Mesothelial cell of epicardium (in vitro differentiated cells): Measurements from ENCODE around the gene DNAJC8. TPM values are rescaled to one million over a fixed set of nuclear protein-coding genes. Genes with fewer than 3 reads are reported as not detected.

ENCODE experiments used
- DNase-seq, 2 experiments: peaks; one replicate each; pipeline ENCODE4 v3.0.0; 2021; ENCODE audit warnings: low spot score in 2 of 2; ENCODE audit not compliant: unreplicated experiment in 2 of 2
- H3K27ac Mint-ChIP-seq: 2 replicates; pipeline ENCODE4 v1.8.0; 2021; ENCODE audit warnings: mixed read lengths
- H3K27me3 Mint-ChIP-seq: 2 replicates; pipeline ENCODE4 v1.8.0; 2021; ENCODE audit warnings: low read depth, mixed read lengths
- H3K36me3 Mint-ChIP-seq: 2 replicates; pipeline ENCODE4 v1.8.0; 2021; ENCODE audit warnings: mixed read lengths
- H3K4me1 Mint-ChIP-seq: 2 replicates; pipeline ENCODE4 v1.8.0; 2021; ENCODE audit warnings: mixed read lengths
- H3K4me3 Mint-ChIP-seq: 2 replicates; pipeline ENCODE4 v1.8.0; 2021; ENCODE audit warnings: mild to moderate bottlenecking, moderate library complexity, mixed read lengths
- H3K9me3 Mint-ChIP-seq: 2 replicates; pipeline ENCODE4 v1.8.0; 2021; ENCODE audit warnings: mixed read lengths
- total RNA-seq: library from RNA; stranded (reverse); gene quantifications from 3 replicates; pipeline ENCODE4 v1.2.1, GENCODE V29; 2021
- TF ChIP-seq, protein P1 (sequence below): fragments of 200-600 bp; sonication (generic); IDR thresholded peaks from one replicate; pipeline ENCODE4 v1.5.0; 2021; ENCODE audit warnings: antibody characterized with exemption; ENCODE audit not compliant: unreplicated experiment

The DNAJC8 gene, protein sequence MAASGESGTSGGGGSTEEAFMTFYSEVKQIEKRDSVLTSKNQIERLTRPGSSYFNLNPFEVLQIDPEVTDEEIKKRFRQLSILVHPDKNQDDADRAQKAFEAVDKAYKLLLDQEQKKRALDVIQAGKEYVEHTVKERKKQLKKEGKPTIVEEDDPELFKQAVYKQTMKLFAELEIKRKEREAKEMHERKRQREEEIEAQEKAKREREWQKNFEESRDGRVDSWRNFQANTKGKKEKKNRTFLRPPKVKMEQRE
- 79.7 to 84.1 TPM (median 81.4 TPM) in 3 replicates for total RNA-seq

DNA sequence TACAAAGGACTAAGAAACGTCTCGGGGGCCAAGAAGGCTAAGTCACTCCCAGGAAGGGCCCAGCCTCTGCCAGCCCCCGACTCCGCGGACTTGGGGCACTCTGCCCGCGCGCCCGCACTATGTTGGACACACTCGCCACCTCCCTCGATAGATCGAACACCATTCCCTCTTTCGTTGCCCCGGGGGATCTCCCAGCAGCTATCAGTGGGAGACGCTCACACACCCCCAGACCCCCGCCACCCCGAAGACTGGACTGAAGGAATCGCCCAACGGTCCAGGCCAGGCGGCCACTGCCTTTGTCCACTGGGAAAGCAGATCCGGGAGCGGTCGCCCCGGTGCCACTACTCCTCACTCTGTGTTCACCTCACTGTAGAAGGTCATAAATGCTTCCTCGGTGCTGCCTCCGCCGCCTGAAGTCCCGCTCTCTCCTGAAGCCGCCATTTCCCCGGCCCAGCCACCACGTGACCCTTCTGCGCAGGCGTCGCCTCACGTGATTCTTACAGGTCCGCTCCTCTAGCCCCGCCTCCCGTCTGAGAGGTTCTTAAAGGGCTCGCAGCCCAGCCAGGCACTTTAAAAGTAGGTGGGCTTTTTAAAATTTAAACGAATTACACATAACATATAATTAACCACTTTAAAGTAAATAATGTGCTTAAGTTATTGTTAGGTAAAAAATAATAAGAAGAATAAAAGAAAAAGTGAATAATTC lies at the start of gene DNAJC8:
Gene DNAJC8, minus strand, starts transcription at position 472 of the 706 bp plus-strand sequence. Its CDS starts 31 bp downstream, at position 441.
- H3K4me3 Mint-ChIP-seq = peak within 1 kb of the TSS; percentile 99
- TF ChIP-seq, protein P1, sequence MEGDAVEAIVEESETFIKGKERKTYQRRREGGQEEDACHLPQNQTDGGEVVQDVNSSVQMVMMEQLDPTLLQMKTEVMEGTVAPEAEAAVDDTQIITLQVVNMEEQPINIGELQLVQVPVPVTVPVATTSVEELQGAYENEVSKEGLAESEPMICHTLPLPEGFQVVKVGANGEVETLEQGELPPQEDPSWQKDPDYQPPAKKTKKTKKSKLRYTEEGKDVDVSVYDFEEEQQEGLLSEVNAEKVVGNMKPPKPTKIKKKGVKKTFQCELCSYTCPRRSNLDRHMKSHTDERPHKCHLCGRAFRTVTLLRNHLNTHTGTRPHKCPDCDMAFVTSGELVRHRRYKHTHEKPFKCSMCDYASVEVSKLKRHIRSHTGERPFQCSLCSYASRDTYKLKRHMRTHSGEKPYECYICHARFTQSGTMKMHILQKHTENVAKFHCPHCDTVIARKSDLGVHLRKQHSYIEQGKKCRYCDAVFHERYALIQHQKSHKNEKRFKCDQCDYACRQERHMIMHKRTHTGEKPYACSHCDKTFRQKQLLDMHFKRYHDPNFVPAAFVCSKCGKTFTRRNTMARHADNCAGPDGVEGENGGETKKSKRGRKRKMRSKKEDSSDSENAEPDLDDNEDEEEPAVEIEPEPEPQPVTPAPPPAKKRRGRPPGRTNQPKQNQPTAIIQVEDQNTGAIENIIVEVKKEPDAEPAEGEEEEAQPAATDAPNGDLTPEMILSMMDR = no peak
- no peaks in the 10 kb centered on the region for H3K27me3 Mint-ChIP-seq
- H3K9me3 Mint-ChIP-seq = no peaks in the 10 kb centered on the region
- peaks cover 5% of the 10 kb centered on the region for H3K36me3 Mint-ChIP-seq
- peak within 1 kb of the TSS; percentile 100 for H3K27ac Mint-ChIP-seq
- H3K4me1 Mint-ChIP-seq = peaks cover 9% of the 10 kb centered on the region
- peak; percentile 93 to 94 for DNase-seq

DNA sequence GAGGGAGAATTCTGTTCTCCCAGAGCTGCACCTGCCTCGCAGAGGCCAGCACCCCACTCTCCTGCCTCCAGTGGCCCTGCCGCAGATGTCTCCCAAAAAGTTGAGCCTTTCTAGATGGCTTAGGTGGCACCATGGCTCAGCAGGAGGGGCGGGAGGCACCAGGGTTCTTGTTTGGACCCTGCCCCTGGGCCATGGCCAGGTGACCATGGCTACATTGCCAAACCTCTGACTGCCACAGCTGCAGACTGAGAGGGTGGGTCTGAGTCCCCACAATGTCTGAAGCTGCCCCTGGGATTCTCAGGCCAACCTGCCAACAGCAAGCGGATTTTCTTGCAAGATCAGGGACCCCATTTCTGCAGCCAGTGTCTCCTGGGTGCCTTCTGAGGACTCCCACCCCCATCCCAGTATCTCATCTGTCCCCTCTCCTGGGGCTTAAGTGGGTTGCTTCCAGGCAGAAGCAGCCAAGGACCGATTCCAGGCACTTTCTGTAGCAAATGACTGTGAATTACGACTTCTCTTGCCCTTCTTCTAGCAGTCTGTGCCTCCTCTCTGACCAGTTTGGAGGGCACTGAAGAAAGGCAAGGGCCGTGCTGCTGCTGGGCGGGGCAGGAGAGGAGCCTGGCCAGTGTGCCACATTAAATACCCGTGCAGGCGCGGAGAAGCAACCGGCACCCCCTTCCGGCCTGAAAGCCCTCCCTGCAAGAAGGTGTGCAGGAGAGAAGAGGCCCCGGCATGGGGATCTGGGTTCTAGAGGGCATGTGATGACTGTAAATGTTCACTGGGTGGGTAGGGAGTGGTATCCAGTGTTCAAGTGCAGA lies 49.0 kb upstream of the DNAJC8 start:
- TF ChIP-seq, protein P1 = no peak
- H3K36me3 Mint-ChIP-seq = peaks cover 17% of the 10 kb centered on the region
- no peaks in the 10 kb centered on the region for H3K4me1 Mint-ChIP-seq
- H3K27ac Mint-ChIP-seq = no peak overlapping the region
- H3K9me3 Mint-ChIP-seq = no peaks in the 10 kb centered on the region
- DNase-seq = no peak
- H3K27me3 Mint-ChIP-seq = no peaks in the 10 kb centered on the region
- H3K4me3 Mint-ChIP-seq = no peak overlapping the region

DNA sequence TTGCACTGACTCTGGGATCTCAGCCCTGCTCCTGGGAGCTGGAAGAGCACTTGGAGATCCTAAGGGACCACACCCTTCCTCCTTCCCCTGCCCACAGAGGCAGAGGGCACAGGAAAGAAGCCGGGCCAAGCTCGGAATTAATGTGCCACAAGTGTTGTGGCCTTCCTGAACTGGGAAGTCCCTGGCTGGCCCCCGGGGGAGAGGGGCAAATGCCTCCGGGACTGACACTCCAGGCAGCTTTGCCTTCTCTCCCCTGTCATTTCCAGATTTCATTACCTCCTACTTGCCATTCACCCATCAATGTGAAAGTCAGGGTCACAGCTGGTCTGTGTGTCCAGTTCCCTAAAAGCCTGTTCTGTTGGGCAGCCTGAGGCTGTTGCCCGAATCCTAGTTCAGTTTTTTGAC lies 48.1 kb upstream of the DNAJC8 start:
- no peaks in the 10 kb centered on the region for H3K27me3 Mint-ChIP-seq
- H3K4me1 Mint-ChIP-seq = no peaks in the 10 kb centered on the region
- TF ChIP-seq, protein P1 = no peak
- H3K27ac Mint-ChIP-seq = no peak overlapping the region
- peaks cover 17% of the 10 kb centered on the region for H3K36me3 Mint-ChIP-seq
- H3K4me3 Mint-ChIP-seq = no peak overlapping the region
- DNase-seq = no peak
- H3K9me3 Mint-ChIP-seq = no peaks in the 10 kb centered on the region

DNA sequence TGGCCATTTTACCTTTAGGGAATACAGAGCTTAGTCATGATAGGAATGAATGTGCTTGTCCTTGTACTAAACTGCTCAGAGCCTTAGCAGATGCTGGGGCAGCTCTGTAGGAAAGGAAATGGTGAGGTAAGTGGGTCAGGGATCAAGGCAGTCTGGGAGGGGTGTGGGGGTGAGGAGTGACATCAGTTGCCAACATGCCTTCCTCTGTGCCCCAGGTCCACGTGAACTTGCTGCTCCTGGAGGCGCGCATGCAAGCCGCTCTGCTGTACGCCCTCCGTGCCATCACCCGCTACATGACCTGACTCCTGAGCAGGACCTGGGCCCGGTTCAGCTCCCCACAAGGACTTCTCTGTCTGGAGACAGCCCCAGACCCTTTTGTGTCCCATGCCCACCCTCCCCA lies 47.7 kb upstream of the DNAJC8 start:
- H3K36me3 Mint-ChIP-seq = peaks cover 17% of the 10 kb centered on the region

DNA sequence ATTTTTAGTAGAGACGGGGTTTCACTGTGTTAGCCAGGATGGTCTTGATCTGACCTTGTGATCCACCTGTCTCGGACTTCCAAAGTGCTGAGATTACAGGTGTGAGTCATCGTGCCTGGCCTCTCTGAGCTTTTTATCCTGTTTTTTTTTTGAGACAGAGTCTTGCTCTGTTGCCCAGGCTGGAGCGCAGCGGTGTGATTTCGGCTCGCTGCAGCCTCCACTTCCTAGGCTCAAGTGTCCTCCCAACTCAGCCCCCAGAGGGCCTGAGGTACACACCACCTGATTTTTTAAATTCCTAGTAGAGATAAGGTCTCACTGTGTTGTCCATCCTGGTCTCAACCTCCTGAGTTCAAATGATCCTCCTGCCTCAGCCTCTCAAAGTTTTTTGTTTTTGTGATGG lies 46.9 kb upstream of the DNAJC8 start:
- H3K27me3 Mint-ChIP-seq = no peaks in the 10 kb centered on the region
- TF ChIP-seq, protein P1 = no peak
- H3K4me3 Mint-ChIP-seq = no peak overlapping the region
- no peaks in the 10 kb centered on the region for H3K4me1 Mint-ChIP-seq
- no peaks in the 10 kb centered on the region for H3K9me3 Mint-ChIP-seq
- no peak for DNase-seq
- peaks cover 22% of the 10 kb centered on the region for H3K36me3 Mint-ChIP-seq
- H3K27ac Mint-ChIP-seq = no peak overlapping the region

More for the DNA sequence above, 47.7 kb upstream of the DNAJC8 start:
- DNase-seq = no peak
- no peaks in the 10 kb centered on the region for H3K9me3 Mint-ChIP-seq
- no peaks in the 10 kb centered on the region for H3K4me1 Mint-ChIP-seq
- H3K27ac Mint-ChIP-seq = no peak overlapping the region
- no peaks in the 10 kb centered on the region for H3K27me3 Mint-ChIP-seq
- H3K4me3 Mint-ChIP-seq = no peak overlapping the region
- TF ChIP-seq, protein P1 = no peak
